Testis (tissue), 3 donors: Measurements from ENCODE around the gene PCDH12. TPM values are rescaled to one million over a fixed set of nuclear protein-coding genes. Genes with fewer than 3 reads are reported as not detected.

Experiments used
- DNase-seq: peaks from one replicate; pipeline ENCODE4 v3.0.0-alpha.2; 2019
- H3K27ac ChIP-seq, 2 donors: fragments of 200-600 bp; sonication (generic); one replicate each; pipeline ENCODE4 v1.5.1; 2019
- H3K27me3 ChIP-seq: fragments of 200-600 bp; sonication (generic); one replicate; pipeline ENCODE4 v1.5.1; 2019
- H3K36me3 ChIP-seq: fragments of 200-600 bp; sonication (generic); one replicate; pipeline ENCODE4 v1.5.1; 2017; ENCODE audit warnings: low read depth; ENCODE audit errors: missing control alignments
- H3K4me1 ChIP-seq: fragments of 200-600 bp; sonication (generic); one replicate; pipeline ENCODE4 v1.5.1; 2019
- H3K4me3 ChIP-seq, 2 donors: fragments of 200-600 bp; sonication (generic); one replicate each; pipeline ENCODE4 v1.5.1; 2017 to 2019
- H3K9me3 ChIP-seq: fragments of 200-600 bp; sonication (generic); one replicate; pipeline ENCODE4 v1.5.1; 2017
- CTCF ChIP-seq, 3 experiments: fragments of 450-650 bp in 2 of 3; fragments of 200-600 bp in 1 of 3; sonication (generic) in 1 of 3; IDR thresholded peaks; one replicate each; pipeline ENCODE4 v1.5.1; 2016 to 2019; ENCODE audit warnings: antibody characterized with exemption in 3 of 3, mild to moderate bottlenecking in 2 of 3, moderate library complexity in 1 of 3
- POLR2A ChIP-seq: fragments of 450-650 bp; IDR thresholded peaks from one replicate; pipeline ENCODE4 v1.6.1; 2017; ENCODE audit warnings: antibody characterized with exemption, mild to moderate bottlenecking, moderate library complexity
- WGBS, 2 donors: methylation state at CpG; one replicate each; pipeline ENCODE4 v1.1.5; 2018; 5-methylcytosine and 5-hydroxymethylcytosine counted together
- intact Hi-C: fragments of 100-400 bp; cut with DNase I; formaldehyde crosslinking; loops from one replicate; pipeline ENCODE4 v1.15.1; 2023; ENCODE audit warnings: low total_unique reads
- polyA plus RNA-seq: library from polyadenylated mRNA; stranded (reverse); fragments of 350-450 nt; fragmentation: Illumina TruSeq; extraction: RNeasy Lipid Tissue Mini Kit (QIAGEN cat#74804); gene quantifications from one replicate; pipeline ENCODE4 v1.2.3, GENCODE V29; 2014; ENCODE audit warnings: low read depth, low replicate concordance; ENCODE audit not compliant: insufficient read depth
- total RNA-seq, 2 donors: library from RNA; depleted of rRNA; stranded (reverse); fragments of >200 nt; gene quantifications; one replicate each; pipeline ENCODE4 v1.2.3, GENCODE V29; 2016

Gene PCDH12
- total and polyA plus RNA-seq, 3 donors from 2014 or later = 0.31 to 2.0 (median 1.6) TPM

GRCh38 chr5:141994511-141995136 lies 36.6 kb upstream of the PCDH12 start:
- no peak overlapping the region for H3K27ac ChIP-seq
- intact Hi-C loops = loop anchor here (10.0 kb wide), 1 partner anchor 150 kb away; no protein-coding TSS in a partner anchor
- TF ChIP-seq POLR2A = no peak
- no peak for TF ChIP-seq CTCF (IDR thresholded peaks at IDR 0.05)
- WGBS, 2 donors = 57 to 74% methylated on average over 4 of the region's 4 CpGs
- no peak overlapping the region for H3K4me3 ChIP-seq
- H3K36me3 ChIP-seq = no peaks in the 10 kb centered on the region
- DNase-seq = no peak
- no peaks in the 10 kb centered on the region for H3K9me3 ChIP-seq
- H3K27me3 ChIP-seq = no peaks in the 10 kb centered on the region
- H3K4me1 ChIP-seq = peaks cover 4% of the 10 kb centered on the region

GRCh38 chr5:141992349-141992963 lies 34.5 kb upstream of the PCDH12 start:
- intact Hi-C loops = loop anchor here (10.0 kb wide), 1 partner anchor 152 kb away; no protein-coding TSS in a partner anchor
- 26 to 36% methylated on average over 2 of the region's 2 CpGs for WGBS, 2 donors
- H3K4me3 ChIP-seq = no peak overlapping the region
- no peaks in the 10 kb centered on the region for H3K9me3 ChIP-seq
- peak; percentile 90 for DNase-seq
- no peaks in the 10 kb centered on the region for H3K27me3 ChIP-seq
- H3K4me1 ChIP-seq = peaks cover 4% of the 10 kb centered on the region
- TF ChIP-seq POLR2A = no peak
- TF ChIP-seq CTCF (IDR thresholded peaks at IDR 0.05) = peak; percentile 73 to 79 (median 76)
- no peaks in the 10 kb centered on the region for H3K36me3 ChIP-seq
- H3K27ac ChIP-seq = no peak overlapping the region

- intact Hi-C loops = loop anchor here (10.0 kb wide), 1 partner anchor 155 kb away; no protein-coding TSS in a partner anchor
Measured at GRCh38 chr5:141989720-141990119, 31.7 kb upstream of the PCDH12 start.

GRCh38 chr5:141986072-141986471 lies 28.1 kb upstream of the PCDH12 start:
- no peak for TF ChIP-seq POLR2A
- no peak for TF ChIP-seq CTCF (IDR thresholded peaks at IDR 0.05)
- H3K36me3 ChIP-seq = no peaks in the 10 kb centered on the region
- H3K4me1 ChIP-seq = no peaks in the 10 kb centered on the region
- no peak for DNase-seq
- H3K27me3 ChIP-seq = no peaks in the 10 kb centered on the region
- no peaks in the 10 kb centered on the region for H3K9me3 ChIP-seq
- no peak overlapping the region for H3K27ac ChIP-seq
- intact Hi-C loops = no loop called here
- H3K4me3 ChIP-seq = no peak overlapping the region

More at GRCh38 chr5:141989720-141990119, 31.7 kb upstream of the PCDH12 start:
- no peaks in the 10 kb centered on the region for H3K9me3 ChIP-seq
- H3K27me3 ChIP-seq = no peaks in the 10 kb centered on the region
- WGBS, 2 donors = 0 to 58% methylated on average over 1 of the region's 1 CpG
- peaks cover 4% of the 10 kb centered on the region for H3K4me1 ChIP-seq
- TF ChIP-seq POLR2A (no peak), CTCF (IDR thresholded peaks at IDR 0.05) (no peak)
- no peak overlapping the region for H3K27ac ChIP-seq
- DNase-seq = no peak
- no peak overlapping the region for H3K4me3 ChIP-seq
- no peaks in the 10 kb centered on the region for H3K36me3 ChIP-seq
